ENCODE data around the gene NUDCD2.
"Not testable (repeated sequence)": the region's sequence is repeated elsewhere in the genome, so short reads cannot be mapped to it uniquely, and the experiment has no call there.

Gene NUDCD2

GRCh38 chr5:163424836-163425235 is 35.1 kb downstream of the NUDCD2 start:
- no peak overlapping the region for H3K4me3 ChIP-seq (ENCODE audit: low read depth, low read length)
- no peak for TF ChIP-seq CTCF (IDR thresholded peaks at IDR 0.05; ENCODE audit: low read depth, low read length)

GRCh38 chr5:163415673-163416072 is 44.2 kb downstream of the NUDCD2 start:
- not testable (repeated sequence) for H3K4me3 ChIP-seq (ENCODE audit: low read depth, low read length)

- no peak overlapping the region for H3K4me3 ChIP-seq (ENCODE audit: low read depth, low read length)
- TF ChIP-seq CTCF (IDR thresholded peaks at IDR 0.05; ENCODE audit: low read depth, low read length): no peak
These were observed 49.4 kb downstream of the NUDCD2 start for GRCh38 chr5:163410505-163410904.

GRCh38 chr5:163409384-163409783 is 50.5 kb downstream of the NUDCD2 start:
- TF ChIP-seq CTCF (IDR thresholded peaks at IDR 0.05; ENCODE audit: low read depth, low read length): no peak

GRCh38 chr5:163408311-163408923 is 51.5 kb downstream of the NUDCD2 start:
- peak; percentile 87 for TF ChIP-seq CTCF (IDR thresholded peaks at IDR 0.05; ENCODE audit: low read depth, low read length)
- H3K4me3 ChIP-seq (ENCODE audit: low read depth, low read length): no peak overlapping the region

More at GRCh38 chr5:163409384-163409783, 50.5 kb downstream of the NUDCD2 start:
- H3K4me3 ChIP-seq (ENCODE audit: low read depth, low read length): no peak overlapping the region

- H3K4me3 ChIP-seq (ENCODE audit: low read depth, low read length): no peak overlapping the region
- TF ChIP-seq CTCF (IDR thresholded peaks at IDR 0.05; ENCODE audit: low read depth, low read length): no peak
These were observed 52.8 kb downstream of the NUDCD2 start for GRCh38 chr5:163407034-163407655.

- no peak for TF ChIP-seq CTCF (IDR thresholded peaks at IDR 0.05; ENCODE audit: low read depth, low read length)
- no peak overlapping the region for H3K4me3 ChIP-seq (ENCODE audit: low read depth, low read length)
These were observed 55.3 kb downstream of the NUDCD2 start for GRCh38 chr5:163404364-163405173.
